Colonic mucosa (tissue), 4 donors: ENCODE measurements around the gene TMEM97. TPM values are rescaled to one million over a fixed set of nuclear protein-coding genes. Genes with fewer than 3 reads are reported as not detected.

ENCODE experiments used
- DNase-seq: peaks from one replicate; pipeline ENCODE4 v3.0.0-alpha.2; 2020
- H3K27ac ChIP-seq: fragments of 200-600 bp; one replicate; pipeline ENCODE4 v1.8.0; 2021
- H3K27me3 ChIP-seq: fragments of 200-600 bp; one replicate; pipeline ENCODE4 v1.8.0; 2021
- H3K36me3 ChIP-seq: fragments of 200-600 bp; one replicate; pipeline ENCODE4 v1.8.0; 2021
- H3K4me1 ChIP-seq: fragments of 200-600 bp; one replicate; pipeline ENCODE4 v1.8.0; 2021; ENCODE audit warnings: mild to moderate bottlenecking
- H3K4me3 ChIP-seq: fragments of 200-600 bp; one replicate; pipeline ENCODE4 v1.8.0; 2021
- H3K9ac ChIP-seq, 2 donors: one replicate each; pipeline ENCODE4 v1.7.0; 2013; ENCODE audit warnings: control low read depth in 2 of 2, low read depth in 2 of 2, low read length in 2 of 2
- H3K9me3 ChIP-seq: fragments of 200-600 bp; one replicate; pipeline ENCODE4 v1.8.0; 2021
- intact Hi-C: fragments of 100-400 bp; cut with DNase I; formaldehyde crosslinking; loops from one replicate; pipeline ENCODE4 v1.14.1; 2022
- total RNA-seq, 2 donors: library from RNA; stranded (reverse); fragmentation: NEBNext Ultra II Directional in 1 of 2; extraction: Animal tissue kit (Norgen Biotek cat#: 25700) in 1 of 2; gene quantifications; one replicate each; pipeline ENCODE4 v1.2.1, GENCODE V29; 2021
- TF ChIP-seq, protein P1 (sequence below): fragments of 200-600 bp; IDR thresholded peaks from one replicate; pipeline ENCODE4 v1.8.0; 2022; ENCODE audit warnings: antibody characterized with exemption, mild to moderate bottlenecking
- donor health status: healthy.
- donor health status: DM: no; HTN: no; CAD: no.
- donor health status: DM: no; HTN: no; CAD: no.

The TMEM97 gene
- total RNA-seq, 2 donors from 2014 or later = 37.2 to 38.5 TPM

DNA sequence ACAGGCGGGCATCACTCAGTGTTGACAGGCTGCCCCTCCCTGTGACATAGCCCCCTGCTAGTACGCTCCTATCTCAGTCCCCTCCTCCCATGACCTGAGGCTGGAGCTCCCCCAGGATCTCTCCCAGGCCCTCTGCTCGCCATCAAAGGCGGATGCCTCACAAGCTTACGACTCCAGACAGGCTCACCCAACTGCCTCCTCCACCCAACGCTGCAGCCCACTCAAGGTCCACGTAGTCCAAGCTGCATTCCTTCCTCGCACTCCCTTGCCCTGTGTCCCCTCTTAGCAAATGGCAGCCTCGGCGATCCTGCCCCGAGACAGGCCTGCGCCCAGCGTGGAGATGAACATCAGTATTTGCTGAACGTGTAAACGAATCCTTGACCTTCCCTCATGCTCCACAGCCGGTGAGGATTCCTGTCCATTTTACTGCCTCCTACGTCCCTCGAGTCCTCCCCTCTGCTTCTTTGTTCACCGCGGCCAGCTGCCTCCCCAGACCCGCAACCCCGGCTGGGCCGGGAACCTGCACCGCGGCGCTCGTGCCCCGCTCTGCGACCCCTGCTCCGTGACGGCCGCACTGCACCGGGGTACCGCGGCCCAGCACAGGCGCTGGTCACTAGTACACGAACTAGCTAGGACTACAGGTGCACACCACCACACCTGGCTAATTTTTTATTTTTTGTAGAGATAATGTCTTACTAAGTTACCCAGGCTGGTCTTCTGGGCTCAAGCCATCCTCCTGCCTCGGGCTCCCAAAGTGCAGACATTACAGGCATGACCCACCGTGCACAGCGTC, 838 bp upstream of the TMEM97 start:
- no peaks in the 10 kb centered on the region for H3K36me3 ChIP-seq
- no peak overlapping the region for H3K27ac ChIP-seq
- H3K4me1 ChIP-seq = no peaks in the 10 kb centered on the region
- H3K4me3 ChIP-seq = peak overlapping the region; percentile 63
- no peaks in the 10 kb centered on the region for H3K9me3 ChIP-seq
- TF ChIP-seq, protein P1, sequence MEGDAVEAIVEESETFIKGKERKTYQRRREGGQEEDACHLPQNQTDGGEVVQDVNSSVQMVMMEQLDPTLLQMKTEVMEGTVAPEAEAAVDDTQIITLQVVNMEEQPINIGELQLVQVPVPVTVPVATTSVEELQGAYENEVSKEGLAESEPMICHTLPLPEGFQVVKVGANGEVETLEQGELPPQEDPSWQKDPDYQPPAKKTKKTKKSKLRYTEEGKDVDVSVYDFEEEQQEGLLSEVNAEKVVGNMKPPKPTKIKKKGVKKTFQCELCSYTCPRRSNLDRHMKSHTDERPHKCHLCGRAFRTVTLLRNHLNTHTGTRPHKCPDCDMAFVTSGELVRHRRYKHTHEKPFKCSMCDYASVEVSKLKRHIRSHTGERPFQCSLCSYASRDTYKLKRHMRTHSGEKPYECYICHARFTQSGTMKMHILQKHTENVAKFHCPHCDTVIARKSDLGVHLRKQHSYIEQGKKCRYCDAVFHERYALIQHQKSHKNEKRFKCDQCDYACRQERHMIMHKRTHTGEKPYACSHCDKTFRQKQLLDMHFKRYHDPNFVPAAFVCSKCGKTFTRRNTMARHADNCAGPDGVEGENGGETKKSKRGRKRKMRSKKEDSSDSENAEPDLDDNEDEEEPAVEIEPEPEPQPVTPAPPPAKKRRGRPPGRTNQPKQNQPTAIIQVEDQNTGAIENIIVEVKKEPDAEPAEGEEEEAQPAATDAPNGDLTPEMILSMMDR = no peak
- DNase-seq = no peak
- no peaks in the 10 kb centered on the region for H3K27me3 ChIP-seq
- H3K9ac ChIP-seq = peak overlapping the region; percentile 44 to 48
- intact Hi-C loops = no loop called here

DNA sequence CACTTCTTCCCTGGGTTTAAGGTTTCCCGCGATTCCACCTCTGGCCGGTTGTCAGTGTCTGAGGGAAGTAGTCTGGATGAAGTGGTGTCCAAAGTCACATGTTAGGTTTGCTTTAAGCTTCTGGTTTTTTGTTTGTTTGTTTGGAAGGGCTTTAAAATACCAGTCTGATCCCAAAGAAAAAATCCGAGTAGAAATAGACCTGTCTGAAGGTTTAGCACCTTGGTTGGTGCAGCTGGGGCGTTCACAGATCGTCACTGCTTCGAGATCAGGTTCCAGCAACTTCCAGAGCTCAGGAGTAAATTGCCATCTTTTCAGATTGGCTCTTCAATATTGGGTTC, 567 bp downstream of the TMEM97 start:
- intact Hi-C loops = no loop called here

DNA sequence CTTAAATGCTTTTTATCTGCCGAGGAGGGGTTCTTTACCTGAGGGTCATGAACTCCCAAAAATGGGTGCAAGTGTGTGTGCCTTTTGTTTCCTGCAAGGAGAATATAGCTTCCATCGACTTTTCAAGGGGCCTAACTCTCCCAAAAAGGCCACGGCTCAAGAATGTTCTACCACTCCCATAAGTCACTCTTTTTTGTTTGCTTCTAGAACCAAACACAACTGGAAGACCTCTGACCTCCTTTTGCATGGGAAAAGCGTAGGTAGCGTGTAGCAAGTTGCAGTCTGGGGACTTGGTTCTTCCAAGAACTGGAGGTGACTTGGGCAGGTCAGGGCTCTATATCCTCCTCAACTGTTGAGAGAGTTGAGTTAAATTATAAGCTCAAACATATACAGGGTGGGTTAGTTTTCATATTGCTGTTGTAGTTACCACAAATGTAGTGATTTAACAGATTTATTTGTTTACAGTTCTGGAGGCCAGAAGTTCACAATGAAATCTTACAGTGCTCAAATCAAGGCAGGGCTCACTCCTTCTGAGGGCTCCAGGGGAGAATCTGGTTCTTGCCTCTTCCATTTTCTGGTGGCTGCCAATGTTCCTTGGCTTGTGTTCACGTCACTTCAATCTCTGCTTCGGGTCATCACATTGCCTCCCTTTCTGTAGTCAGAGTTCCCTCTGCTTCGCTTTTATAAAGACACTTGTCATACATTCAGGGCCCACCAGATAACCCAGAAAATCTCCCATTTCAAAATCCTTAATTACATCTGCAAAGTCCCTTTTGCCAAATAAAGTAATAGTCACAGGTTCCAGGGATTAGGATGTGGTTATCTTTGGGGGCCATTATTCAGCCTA, 1.4 kb downstream of the TMEM97 start:
- H3K36me3 ChIP-seq = no peaks in the 10 kb centered on the region
- DNase-seq = no peak
- H3K9me3 ChIP-seq = no peaks in the 10 kb centered on the region
- H3K27me3 ChIP-seq = no peaks in the 10 kb centered on the region
- H3K27ac ChIP-seq = no peak overlapping the region
- peak overlapping the region; percentile 63 for H3K4me3 ChIP-seq
- no peaks in the 10 kb centered on the region for H3K4me1 ChIP-seq
- intact Hi-C loops = no loop called here
- TF ChIP-seq, protein P1 = no peak
- H3K9ac ChIP-seq = no peak overlapping the region

More for the DNA sequence above, 567 bp downstream of the TMEM97 start:
- H3K27me3 ChIP-seq = no peaks in the 10 kb centered on the region
- DNase-seq = no peak
- no peaks in the 10 kb centered on the region for H3K36me3 ChIP-seq
- H3K27ac ChIP-seq = peak overlapping the region; percentile 34
- no peaks in the 10 kb centered on the region for H3K4me1 ChIP-seq
- peak overlapping the region; percentile 63 for H3K4me3 ChIP-seq
- H3K9ac ChIP-seq = peak overlapping the region; percentile 65 to 89
- TF ChIP-seq, protein P1 = no peak
- no peaks in the 10 kb centered on the region for H3K9me3 ChIP-seq

DNA sequence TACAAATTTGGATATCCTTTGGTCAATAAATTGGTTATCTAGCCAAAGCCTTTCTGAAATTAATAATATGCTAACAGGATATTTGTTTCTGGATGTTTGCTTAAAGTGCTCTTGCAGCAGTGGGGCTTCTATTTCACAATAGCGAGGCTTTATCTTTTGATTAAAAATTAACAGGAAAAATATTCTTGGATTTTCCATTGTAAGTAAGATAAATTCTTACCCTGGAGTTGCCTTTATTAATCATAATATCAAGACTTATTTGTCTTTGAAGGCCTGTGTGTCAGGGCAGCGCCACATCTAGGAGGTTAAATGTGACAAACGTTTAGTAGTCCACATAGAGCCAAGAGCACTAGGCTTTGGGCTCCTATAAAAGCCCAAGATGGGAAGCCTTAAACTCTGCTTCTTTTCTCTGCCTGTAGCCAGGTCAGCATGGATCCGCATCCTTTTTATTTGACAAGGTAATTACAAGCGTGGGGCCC, 5.3 kb downstream of the TMEM97 start:
- Histone ChIP-seq H3K9ac (no peak overlapping the region), H3K4me1 (no peaks in the 10 kb centered on the region), H3K27ac (no peak overlapping the region), H3K9me3 (no peaks in the 10 kb centered on the region), H3K27me3 (no peaks in the 10 kb centered on the region), H3K36me3 (no peaks in the 10 kb centered on the region), H3K4me3 (no peak overlapping the region)
- TF ChIP-seq, protein P1 = no peak
- intact Hi-C loops = no loop called here
- no peak for DNase-seq

DNA sequence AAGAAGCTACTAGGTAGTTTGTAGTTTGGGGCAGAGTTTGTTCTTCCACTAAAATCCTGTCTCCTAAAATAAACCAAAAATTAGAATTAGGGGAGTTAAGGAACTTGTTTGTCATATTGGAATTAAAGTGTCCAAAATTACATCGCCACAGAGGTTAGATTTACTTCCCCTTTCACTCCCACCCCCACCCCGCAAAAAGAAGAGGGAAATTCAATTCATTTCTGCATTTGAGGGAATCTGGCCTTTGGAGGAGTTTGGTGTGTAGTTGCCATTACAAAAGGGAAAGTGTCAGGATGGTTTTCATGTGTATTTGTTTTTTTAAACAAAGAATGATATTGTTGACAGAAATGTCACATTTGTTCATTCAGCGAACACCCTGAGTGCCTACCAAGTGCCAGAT, 5.8 kb downstream of the TMEM97 start:
- H3K9ac ChIP-seq = no peak overlapping the region
- no peaks in the 10 kb centered on the region for H3K36me3 ChIP-seq
- TF ChIP-seq, protein P1 = no peak
- H3K4me1 ChIP-seq = no peaks in the 10 kb centered on the region
- no peak for DNase-seq
- H3K27me3 ChIP-seq = no peaks in the 10 kb centered on the region
- H3K27ac ChIP-seq = no peak overlapping the region
- H3K9me3 ChIP-seq = no peaks in the 10 kb centered on the region
- no peak overlapping the region for H3K4me3 ChIP-seq
- intact Hi-C loops = no loop called here
